DOHH2 (cell line): ENCODE results near the gene DENND1A.

Experiments used
- H3F3A ChIP-seq: fragments of 200-600 bp; sonication (generic), shearing (Covaris generic); 2 replicates; pipeline ENCODE4 v1.6.0; 2016; ENCODE audit warnings: antibody characterized with exemption, mild to moderate bottlenecking; ENCODE audit not compliant: control insufficient read depth, insufficient read depth
- H3K27ac ChIP-seq: fragments of 200-600 bp; sonication (generic); 2 replicates; pipeline ENCODE4 v1.5.1; 2014; ENCODE audit warnings: low read depth, mild to moderate bottlenecking, low read length, moderate library complexity
- H3K27me3 ChIP-seq: fragments of 200-600 bp; sonication (generic); 2 replicates; pipeline ENCODE4 v1.6.1; 2014; ENCODE audit warnings: mild to moderate bottlenecking, low read length, mixed read lengths; ENCODE audit not compliant: control insufficient read depth
- H3K36me3 ChIP-seq: fragments of 200-600 bp; sonication (generic); 2 replicates; pipeline ENCODE4 v1.6.1; 2014; ENCODE audit warnings: mild to moderate bottlenecking, low read length, moderate library complexity, mixed read lengths; ENCODE audit not compliant: control insufficient read depth
- H3K4me1 ChIP-seq: fragments of 200-600 bp; sonication (generic); 2 replicates; pipeline ENCODE4 v1.6.1; 2014; ENCODE audit warnings: mild to moderate bottlenecking, low read length, mixed read lengths; ENCODE audit not compliant: control insufficient read depth
- H3K4me2 ChIP-seq: fragments of 200-600 bp; sonication (generic); 2 replicates; pipeline ENCODE4 v1.6.0; 2014; ENCODE audit warnings: mild to moderate bottlenecking, low read length, moderate library complexity
- H3K4me3 ChIP-seq: fragments of 200-600 bp; sonication (generic); 2 replicates; pipeline ENCODE4 v1.5.1; 2014; ENCODE audit warnings: mild to moderate bottlenecking, low read length, mixed read lengths
- H3K79me2 ChIP-seq: fragments of 200-600 bp; sonication (generic); 2 replicates; pipeline ENCODE4 v1.6.1; 2014; ENCODE audit warnings: mild to moderate bottlenecking, low read length, mixed read lengths; ENCODE audit not compliant: control insufficient read depth
- H3K9me2 ChIP-seq: fragments of 200-600 bp; sonication (generic); replicated peaks from 2 replicates; pipeline ENCODE4 v1.6.1; 2014; ENCODE audit warnings: mild to moderate bottlenecking, low read length, mixed read lengths; ENCODE audit not compliant: control insufficient read depth
- H3K9me3 ChIP-seq: fragments of 200-600 bp; sonication (generic); 2 replicates; pipeline ENCODE4 v1.6.1; 2014; ENCODE audit warnings: antibody characterized with exemption, low read length, mixed read lengths; ENCODE audit not compliant: control insufficient read depth, insufficient read depth
- H4K20me1 ChIP-seq: fragments of 200-600 bp; sonication (generic); 2 replicates; pipeline ENCODE4 v1.6.0; 2014; ENCODE audit warnings: low read depth, mild to moderate bottlenecking, antibody characterized with exemption, low read length, moderate library complexity; ENCODE audit not compliant: control insufficient read depth, insufficient read depth
- CTCF ChIP-seq: fragments of 200-600 bp; sonication (generic); IDR thresholded peaks from one replicate; pipeline ENCODE4 v1.5.1; 2014; ENCODE audit warnings: antibody characterized with exemption, mild to moderate bottlenecking, low read depth, low read length; ENCODE audit not compliant: poor library complexity, severe bottlenecking
- EZH2phosphoT487 ChIP-seq: fragments of 200-600 bp; sonication (generic); IDR thresholded peaks from 2 replicates; pipeline ENCODE4 v1.6.1; 2017; ENCODE audit warnings: borderline replicate concordance, mild to moderate bottlenecking, antibody characterized with exemption, low read length, moderate library complexity, mixed read lengths

The DENND1A gene

GRCh38 chr9:123796094-123796493, 133.8 kb downstream of the DENND1A start:
- Histone ChIP-seq H3K4me3 (no peak overlapping the region), H3K79me2 (peaks cover 14% of the 10 kb centered on the region), H3K9me2 (no peaks in the 10 kb centered on the region), H3F3A (no peaks in the 10 kb centered on the region), H3K36me3 (no peaks in the 10 kb centered on the region), H4K20me1 (no peaks in the 10 kb centered on the region), H3K4me1 (no peaks in the 10 kb centered on the region), H3K9me3 (no peaks in the 10 kb centered on the region), H3K27ac (no peak overlapping the region), H3K27me3 (no peaks in the 10 kb centered on the region), H3K4me2 (no peak overlapping the region)
- no peak for TF ChIP-seq CTCF
- TF ChIP-seq EZH2phosphoT487 = no peak

GRCh38 chr9:123795336-123795735, 134.6 kb downstream of the DENND1A start:
- H3K27me3 ChIP-seq = no peaks in the 10 kb centered on the region
- H3K27ac ChIP-seq = no peak overlapping the region
- H3K9me2 ChIP-seq = no peaks in the 10 kb centered on the region
- H3F3A ChIP-seq = no peaks in the 10 kb centered on the region
- H3K4me3 ChIP-seq = no peak overlapping the region
- H3K79me2 ChIP-seq = peaks cover 14% of the 10 kb centered on the region
- H3K4me2 ChIP-seq = no peak overlapping the region
- no peaks in the 10 kb centered on the region for H3K36me3 ChIP-seq
- TF ChIP-seq CTCF = no peak
- TF ChIP-seq EZH2phosphoT487 = no peak
- no peaks in the 10 kb centered on the region for H4K20me1 ChIP-seq
- no peaks in the 10 kb centered on the region for H3K4me1 ChIP-seq
- H3K9me3 ChIP-seq = no peaks in the 10 kb centered on the region

- Histone ChIP-seq H3K4me1 (no peaks in the 10 kb centered on the region), H3K27ac (no peak overlapping the region), H3K36me3 (no peaks in the 10 kb centered on the region), H3K9me3 (no peaks in the 10 kb centered on the region), H3K9me2 (no peaks in the 10 kb centered on the region), H4K20me1 (no peaks in the 10 kb centered on the region), H3K27me3 (no peaks in the 10 kb centered on the region), H3F3A (no peaks in the 10 kb centered on the region), H3K4me3 (no peak overlapping the region), H3K79me2 (peaks cover 12% of the 10 kb centered on the region), H3K4me2 (no peak overlapping the region)
- no peak for TF ChIP-seq EZH2phosphoT487
- no peak for TF ChIP-seq CTCF
Measured at GRCh38 chr9:123792501-123792900, 137.4 kb downstream of the DENND1A start.
